Neural crest cell (in vitro differentiated cells): ENCODE measurements around the gene RHBDL2. TPM values are rescaled to one million over a fixed set of nuclear protein-coding genes. Genes with fewer than 3 reads are reported as not detected.
"Not testable (repeated sequence)": the region's sequence is repeated elsewhere in the genome, so short reads cannot be mapped to it uniquely, and the experiment has no call there.

Experiments used
- DNase-seq: peaks from one replicate; pipeline ENCODE4 v3.0.0; 2021; ENCODE audit warnings: low read depth, mixed read lengths, low spot score
- H3K27ac Mint-ChIP-seq: one replicate; pipeline ENCODE4 v1.8.0; 2021; ENCODE audit warnings: mild to moderate bottlenecking, mixed read lengths; ENCODE audit not compliant: unreplicated experiment
- H3K27me3 Mint-ChIP-seq: 2 replicates; pipeline ENCODE4 v1.8.0; 2021; ENCODE audit warnings: low read depth, mild to moderate bottlenecking, mixed read lengths
- H3K36me3 Mint-ChIP-seq: 2 replicates; pipeline ENCODE4 v1.8.0; 2021; ENCODE audit warnings: low read depth, mild to moderate bottlenecking, mixed read lengths
- H3K4me1 Mint-ChIP-seq: 2 replicates; pipeline ENCODE4 v1.8.0; 2021; ENCODE audit warnings: mixed read lengths
- H3K4me3 Mint-ChIP-seq: one replicate; pipeline ENCODE4 v1.8.0; 2021; ENCODE audit warnings: mild to moderate bottlenecking, mixed read lengths
- H3K9me3 Mint-ChIP-seq: 2 replicates; pipeline ENCODE4 v1.8.0; 2021; ENCODE audit warnings: mixed read lengths
- CTCF ChIP-seq: fragments of 200-600 bp; sonication (generic); conservative IDR thresholded peaks from 2 replicates; pipeline ENCODE4 v1.5.0; 2021; ENCODE audit warnings: antibody characterized with exemption, mild to moderate bottlenecking
- total RNA-seq: library from RNA; stranded (reverse); gene quantifications from 2 replicates; pipeline ENCODE4 v1.2.1, GENCODE V29; 2021

Gene RHBDL2
- total RNA-seq, 1 donor from 2014 or later = not detected

- peak within 1 kb of the TSS; percentile 93 for H3K4me3 Mint-ChIP-seq
- no peaks in the 10 kb centered on the region for H3K27me3 Mint-ChIP-seq
- no peak for TF ChIP-seq CTCF
- no peaks in the 10 kb centered on the region for H3K36me3 Mint-ChIP-seq
- peak within 1 kb of the TSS; percentile 4 for H3K27ac Mint-ChIP-seq
- no peaks in the 10 kb centered on the region for H3K9me3 Mint-ChIP-seq
- peaks cover 57% of the 10 kb centered on the region for H3K4me1 Mint-ChIP-seq
- DNase-seq = peak; percentile 96
Measured at GRCh38 chr1:38859561-38860453, 81.8 kb downstream of the RHBDL2 start, which contains the start of gene RRAGC. Gene RRAGC (minus strand): TSS chr1:38859772. CDS start chr1:38859646, 126 bp downstream.

- H3K36me3 Mint-ChIP-seq = no peaks in the 10 kb centered on the region
- H3K4me1 Mint-ChIP-seq = peaks cover 54% of the 10 kb centered on the region
- peak overlapping the region; percentile 93 for H3K4me3 Mint-ChIP-seq
- H3K27me3 Mint-ChIP-seq = no peaks in the 10 kb centered on the region
- no peak overlapping the region for H3K27ac Mint-ChIP-seq
- no peak for DNase-seq
- no peak for TF ChIP-seq CTCF
- H3K9me3 Mint-ChIP-seq = no peaks in the 10 kb centered on the region
Measured at GRCh38 chr1:38858833-38859560, 82.6 kb downstream of the RHBDL2 start.

GRCh38 chr1:38852780-38853179, 88.8 kb downstream of the RHBDL2 start:
- Mint-ChIP-seq H3K4me1 (peaks cover 8% of the 10 kb centered on the region), H3K27me3 (no peaks in the 10 kb centered on the region), H3K36me3 (peaks cover 3% of the 10 kb centered on the region), H3K27ac (no peak overlapping the region), H3K9me3 (no peaks in the 10 kb centered on the region), H3K4me3 (no peak overlapping the region)
- DNase-seq = no peak
- no peak for TF ChIP-seq CTCF

GRCh38 chr1:38848071-38848470, 93.6 kb downstream of the RHBDL2 start:
- Mint-ChIP-seq H3K27me3 (no peaks in the 10 kb centered on the region), H3K4me3 (no peak overlapping the region), H3K27ac (peak overlapping the region; percentile 60), H3K4me1 (no peaks in the 10 kb centered on the region), H3K36me3 (peaks cover 22% of the 10 kb centered on the region), H3K9me3 (no peaks in the 10 kb centered on the region)
- TF ChIP-seq CTCF = no peak
- DNase-seq = no peak

- no peak for DNase-seq
- Mint-ChIP-seq H3K27me3 (no peaks in the 10 kb centered on the region), H3K4me3 (no peak overlapping the region), H3K27ac (no peak overlapping the region), H3K9me3 (no peaks in the 10 kb centered on the region), H3K36me3 (peaks cover 20% of the 10 kb centered on the region), H3K4me1 (no peaks in the 10 kb centered on the region)
- no peak for TF ChIP-seq CTCF
Measured at GRCh38 chr1:38846210-38846609, 95.4 kb downstream of the RHBDL2 start.

GRCh38 chr1:38845088-38845487, 96.5 kb downstream of the RHBDL2 start:
- H3K36me3 Mint-ChIP-seq = peaks cover 23% of the 10 kb centered on the region
- not testable (repeated sequence) for DNase-seq, H3K4me3 Mint-ChIP-seq, H3K4me1 Mint-ChIP-seq, H3K27ac Mint-ChIP-seq, H3K27me3 Mint-ChIP-seq, H3K9me3 Mint-ChIP-seq
